Activated B cell treated with CpG ODN at 0.5 μM for 24 hours (primary cell): ENCODE data around the gene HEATR1. TPM values are rescaled to one million over a fixed set of nuclear protein-coding genes. Genes with fewer than 3 reads are reported as not detected.

Experiments used
- ATAC-seq: fragments of 200-7000 bp; cut with Tn5 transposase; one replicate; pipeline ENCODE4 v1.10.0; 2021; ENCODE audit warnings: low read depth, mild to moderate bottlenecking, moderate library complexity
- CTCF ChIA-PET: fragments of 350-600 bp; sonication (Branson Sonifier 250); formaldehyde crosslinking; loops from one replicate; lab custom pipeline; 2021; ENCODE audit warnings: antibody characterized with exemption; lab: Charles Lee
- POLR2A ChIA-PET: fragments of 350-600 bp; sonication (Branson Sonifier 250); formaldehyde crosslinking; loops from one replicate; lab custom pipeline; 2021; ENCODE audit warnings: antibody characterized with exemption; lab: Charles Lee
- DNase-seq: peaks from one replicate; pipeline ENCODE4 v3.0.0; 2022
- H3K27ac Mint-ChIP-seq: one replicate; pipeline ENCODE4 v1.8.0; 2020; ENCODE audit warnings: mixed read lengths
- H3K27me3 Mint-ChIP-seq: one replicate; pipeline ENCODE4 v1.8.0; 2021; ENCODE audit warnings: mixed read lengths
- H3K36me3 Mint-ChIP-seq: one replicate; pipeline ENCODE4 v1.8.0; 2021; ENCODE audit warnings: low read depth, mixed read lengths
- H3K4me1 Mint-ChIP-seq: one replicate; pipeline ENCODE4 v1.8.0; 2021; ENCODE audit warnings: mixed read lengths
- H3K4me3 Mint-ChIP-seq: one replicate; pipeline ENCODE4 v1.8.0; 2020; ENCODE audit warnings: mild to moderate bottlenecking, mixed read lengths
- H3K9me3 Mint-ChIP-seq: one replicate; pipeline ENCODE4 v1.8.0; 2020; ENCODE audit warnings: mixed read lengths
- intact Hi-C: fragments of 100-400 bp; cut with micrococcal nuclease; formaldehyde crosslinking; loops from one replicate; pipeline ENCODE4 v1.15.1; 2024
- total RNA-seq: library from RNA; stranded (reverse); gene quantifications from 2 replicates; pipeline ENCODE4 v1.2.3, GENCODE V29; 2022
- TF ChIP-seq, protein P1 (sequence below): fragments of 200-600 bp; IDR thresholded peaks from one replicate; pipeline ENCODE4 v1.8.0; 2022; ENCODE audit warnings: antibody characterized with exemption, mild to moderate bottlenecking

HEATR1 gene
- total RNA-seq, 1 donor from 2014 or later: 78.5 TPM

DNA sequence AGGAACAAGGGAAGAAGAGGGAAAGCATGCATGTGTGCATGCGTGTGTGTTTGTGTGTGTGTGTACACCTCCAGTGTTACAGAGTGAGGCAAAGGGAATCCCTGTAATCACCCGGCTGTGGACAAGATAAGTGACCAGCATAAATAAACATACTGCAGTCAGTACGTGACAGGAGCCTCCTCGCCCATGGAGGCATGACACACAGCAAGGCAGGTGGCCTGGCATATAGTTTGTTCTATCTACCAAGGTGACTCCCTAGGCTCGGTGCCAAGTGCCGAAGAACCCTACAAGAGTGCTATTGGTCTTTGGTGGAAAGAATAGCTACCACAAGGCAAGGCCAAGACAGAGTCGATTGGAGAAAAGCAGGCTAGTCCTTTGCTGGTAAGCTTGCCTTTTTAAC, 31.7 kb upstream of the HEATR1 start:
- intact Hi-C loops: no loop called here
- H3K27me3 Mint-ChIP-seq: peaks cover 15% of the 10 kb centered on the region

DNA sequence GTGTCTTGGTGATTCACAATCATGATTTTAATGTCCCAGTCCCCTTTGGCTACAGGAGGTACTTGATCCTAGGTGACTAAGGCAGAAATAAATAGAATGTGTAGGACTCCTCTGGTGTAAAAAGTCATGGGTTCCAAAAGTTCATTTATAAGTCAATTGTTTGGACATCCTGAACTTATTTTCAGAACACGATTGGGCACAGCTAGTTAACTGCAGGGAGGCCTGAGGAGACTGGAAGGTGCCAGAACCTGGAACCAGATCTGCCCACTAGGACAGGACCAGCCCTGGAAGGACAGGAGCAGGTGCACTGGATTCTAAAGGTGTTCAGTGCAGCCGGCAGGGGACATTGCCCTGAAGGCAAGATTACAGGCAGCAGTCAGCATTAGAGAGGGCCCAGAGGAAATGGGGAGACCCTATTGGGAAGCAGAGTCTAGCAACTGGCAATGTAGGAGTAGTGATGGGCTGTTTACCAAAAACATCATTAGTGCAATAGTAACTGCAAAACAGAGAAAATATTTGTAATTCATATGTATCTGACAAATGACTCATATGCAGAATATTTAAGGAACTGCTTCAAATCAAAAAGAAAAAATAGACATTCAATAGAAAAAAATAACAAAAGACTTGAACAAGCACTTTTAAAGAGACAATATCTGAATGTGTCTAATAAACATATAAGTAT, 23.6 kb upstream of the HEATR1 start:
- Mint-ChIP-seq H3K4me1 (no peaks in the 10 kb centered on the region), H3K27me3 (peaks cover 16% of the 10 kb centered on the region), H3K9me3 (peaks cover 6% of the 10 kb centered on the region), H3K4me3 (no peak overlapping the region), H3K36me3 (no peaks in the 10 kb centered on the region), H3K27ac (no peak overlapping the region)
- DNase-seq (no peak), ATAC-seq (no peak)
- intact Hi-C loops: no loop called here
- TF ChIP-seq, protein P1, sequence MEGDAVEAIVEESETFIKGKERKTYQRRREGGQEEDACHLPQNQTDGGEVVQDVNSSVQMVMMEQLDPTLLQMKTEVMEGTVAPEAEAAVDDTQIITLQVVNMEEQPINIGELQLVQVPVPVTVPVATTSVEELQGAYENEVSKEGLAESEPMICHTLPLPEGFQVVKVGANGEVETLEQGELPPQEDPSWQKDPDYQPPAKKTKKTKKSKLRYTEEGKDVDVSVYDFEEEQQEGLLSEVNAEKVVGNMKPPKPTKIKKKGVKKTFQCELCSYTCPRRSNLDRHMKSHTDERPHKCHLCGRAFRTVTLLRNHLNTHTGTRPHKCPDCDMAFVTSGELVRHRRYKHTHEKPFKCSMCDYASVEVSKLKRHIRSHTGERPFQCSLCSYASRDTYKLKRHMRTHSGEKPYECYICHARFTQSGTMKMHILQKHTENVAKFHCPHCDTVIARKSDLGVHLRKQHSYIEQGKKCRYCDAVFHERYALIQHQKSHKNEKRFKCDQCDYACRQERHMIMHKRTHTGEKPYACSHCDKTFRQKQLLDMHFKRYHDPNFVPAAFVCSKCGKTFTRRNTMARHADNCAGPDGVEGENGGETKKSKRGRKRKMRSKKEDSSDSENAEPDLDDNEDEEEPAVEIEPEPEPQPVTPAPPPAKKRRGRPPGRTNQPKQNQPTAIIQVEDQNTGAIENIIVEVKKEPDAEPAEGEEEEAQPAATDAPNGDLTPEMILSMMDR: no peak
- CTCF ChIA-PET: no interaction called here
- POLR2A ChIA-PET: no interaction called here

More for the DNA sequence above, 31.7 kb upstream of the HEATR1 start:
- CTCF ChIA-PET: no interaction called here
- POLR2A ChIA-PET: no interaction called here
- TF ChIP-seq, protein P1: no peak
- Mint-ChIP-seq H3K36me3 (no peaks in the 10 kb centered on the region), H3K4me1 (no peaks in the 10 kb centered on the region), H3K27ac (no peak overlapping the region), H3K4me3 (no peak overlapping the region), H3K9me3 (peaks cover 2% of the 10 kb centered on the region)
- ATAC-seq (no peak), DNase-seq (no peak)

DNA sequence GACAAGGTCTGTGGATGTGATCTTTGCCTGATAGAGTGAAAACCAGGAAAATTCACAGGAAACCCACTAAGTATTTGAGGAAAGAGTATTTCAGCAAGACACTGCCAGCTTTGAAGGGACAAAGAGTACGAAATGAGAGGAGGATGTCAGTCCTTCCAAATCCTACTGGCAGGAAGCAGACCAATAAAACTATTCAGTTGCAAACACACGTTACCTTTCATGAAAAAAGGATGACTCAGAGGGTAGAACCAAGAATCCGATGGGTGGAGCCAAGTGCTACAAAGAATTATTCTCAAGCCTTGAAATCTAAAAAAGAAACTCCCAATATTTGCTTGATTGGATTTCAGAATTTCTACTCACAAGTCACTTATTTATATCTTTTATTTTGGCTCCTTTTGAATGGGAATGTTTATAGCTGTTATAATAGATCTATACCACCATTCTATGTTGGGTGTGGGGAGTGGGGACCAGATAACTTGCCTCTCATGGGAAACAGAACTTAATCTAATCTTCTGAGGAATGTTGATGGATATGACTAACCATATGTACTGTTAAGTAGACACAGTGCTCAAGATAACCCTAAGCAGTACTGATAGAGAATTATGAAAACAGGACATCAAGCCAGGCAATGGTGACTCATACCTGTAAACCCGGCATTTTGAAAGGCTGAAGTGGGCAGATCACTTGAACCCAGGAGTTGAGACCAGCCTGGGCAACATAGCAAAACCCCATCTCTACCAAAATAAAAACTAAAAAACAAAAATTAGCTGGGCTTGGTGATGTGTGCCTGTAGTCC, 19.3 kb upstream of the HEATR1 start:
- H3K4me3 Mint-ChIP-seq: no peak overlapping the region
- no peak for ATAC-seq
- H3K27ac Mint-ChIP-seq: no peak overlapping the region
- peaks cover 14% of the 10 kb centered on the region for H3K9me3 Mint-ChIP-seq
- ChIA-PET CTCF (no interaction called here), POLR2A (no interaction called here)
- no peaks in the 10 kb centered on the region for H3K36me3 Mint-ChIP-seq
- H3K27me3 Mint-ChIP-seq: peaks cover 23% of the 10 kb centered on the region
- H3K4me1 Mint-ChIP-seq: no peaks in the 10 kb centered on the region
- DNase-seq: no peak
- TF ChIP-seq, protein P1: no peak
- intact Hi-C loops: no loop called here

DNA sequence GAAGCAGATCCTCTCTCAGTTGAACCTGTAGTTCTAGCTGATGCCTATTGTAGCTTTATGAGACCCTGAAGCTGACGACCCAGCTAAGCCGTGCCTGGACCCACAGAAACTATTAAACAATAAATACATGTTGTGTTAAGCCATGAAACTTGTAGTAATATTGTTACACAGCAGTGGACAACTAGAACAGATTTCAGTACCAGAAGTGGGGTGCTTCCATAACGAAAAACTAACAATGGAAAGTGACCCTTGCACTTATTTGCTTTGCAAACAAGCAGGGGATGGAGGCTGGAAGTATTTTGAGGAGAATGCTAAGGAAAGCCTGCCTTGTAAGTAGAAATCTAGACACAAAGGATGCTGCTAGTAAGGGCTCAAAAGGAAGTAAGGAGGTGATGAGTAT, 18.1 kb upstream of the HEATR1 start:
- ATAC-seq (no peak), DNase-seq (no peak)
- Mint-ChIP-seq H3K4me1 (no peaks in the 10 kb centered on the region), H3K27me3 (peaks cover 23% of the 10 kb centered on the region), H3K4me3 (no peak overlapping the region), H3K27ac (no peak overlapping the region), H3K36me3 (no peaks in the 10 kb centered on the region), H3K9me3 (peaks cover 14% of the 10 kb centered on the region)
- ChIA-PET POLR2A (no interaction called here), CTCF (no interaction called here)
- TF ChIP-seq, protein P1: no peak
- intact Hi-C loops: no loop called here

DNA sequence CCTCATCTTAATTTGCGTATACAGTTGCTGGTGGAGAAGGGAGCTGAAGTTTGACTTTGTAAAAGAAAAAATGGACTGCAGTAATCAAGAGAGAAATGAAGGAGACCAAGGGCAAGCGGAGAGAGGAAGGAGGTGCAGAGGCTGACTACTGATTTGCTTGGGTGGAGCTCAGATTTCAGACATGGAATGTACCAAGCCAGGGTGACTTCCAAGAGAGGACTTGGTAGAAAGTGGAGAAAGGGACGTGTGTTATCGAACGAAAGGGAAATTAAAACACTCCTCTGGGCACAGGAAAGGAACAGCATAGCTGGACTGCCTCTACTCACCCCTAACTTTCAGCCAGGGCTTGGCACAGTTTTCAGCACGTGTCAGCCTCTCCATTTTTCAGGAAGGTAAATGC, 15.1 kb upstream of the HEATR1 start:
- peaks cover 11% of the 10 kb centered on the region for H3K9me3 Mint-ChIP-seq
- ChIA-PET POLR2A (no interaction called here), CTCF (no interaction called here)
- intact Hi-C loops: no loop called here
- H3K27me3 Mint-ChIP-seq: peaks cover 27% of the 10 kb centered on the region
- no peak overlapping the region for H3K4me3 Mint-ChIP-seq
- TF ChIP-seq, protein P1: no peak
- ATAC-seq (no peak), DNase-seq (no peak)
- no peaks in the 10 kb centered on the region for H3K36me3 Mint-ChIP-seq
- no peak overlapping the region for H3K27ac Mint-ChIP-seq
- H3K4me1 Mint-ChIP-seq: no peaks in the 10 kb centered on the region
